ENCODE results near the gene GRIP1. TPM values are rescaled to one million over a fixed set of nuclear protein-coding genes. Genes with fewer than 3 reads are reported as not detected.

GRIP1 gene
- total RNA-seq, 3 donors from 2014 or later = 6.6 to 22.8 (median 12.8) TPM

- Histone ChIP-seq H3K36me3 (ENCODE audit: low read depth) (no peaks in the 10 kb centered on the region), H3K9me3 (no peaks in the 10 kb centered on the region), H3K4me1 (ENCODE audit: low read depth) (no peaks in the 10 kb centered on the region), H3K4me3 (no peak overlapping the region)
- ATAC-seq (no peak), DNase-seq (no peak)
- no peak for TF ChIP-seq CTCF (IDR thresholded peaks at IDR 0.05)
- intact Hi-C loops (cut with DNase I, micrococcal nuclease) = no loop called here
These were observed 25.1 kb downstream of the GRIP1 start for GRCh38 chr12:66653796-66654195.

- H3K36me3 ChIP-seq (ENCODE audit: low read depth) = no peaks in the 10 kb centered on the region
- H3K4me3 ChIP-seq = no peak overlapping the region
- intact Hi-C loops (cut with DNase I, micrococcal nuclease) = no loop called here
- H3K9me3 ChIP-seq = no peaks in the 10 kb centered on the region
- DNase-seq (no peak), ATAC-seq (no peak)
- no peak for TF ChIP-seq CTCF (IDR thresholded peaks at IDR 0.05)
- no peaks in the 10 kb centered on the region for H3K4me1 ChIP-seq (ENCODE audit: low read depth)
These were observed 30.7 kb downstream of the GRIP1 start for GRCh38 chr12:66648033-66648735.

GRCh38 chr12:66647034-66647691 lies 31.7 kb downstream of the GRIP1 start:
- no peaks in the 10 kb centered on the region for H3K9me3 ChIP-seq
- no peaks in the 10 kb centered on the region for H3K36me3 ChIP-seq (ENCODE audit: low read depth)
- intact Hi-C loops (cut with DNase I, micrococcal nuclease) = no loop called here
- ATAC-seq (no peak), DNase-seq (no peak)
- no peak for TF ChIP-seq CTCF (IDR thresholded peaks at IDR 0.05)
- H3K4me3 ChIP-seq = no peak overlapping the region
- no peaks in the 10 kb centered on the region for H3K4me1 ChIP-seq (ENCODE audit: low read depth)

GRCh38 chr12:66644151-66644550 lies 34.7 kb downstream of the GRIP1 start:
- Histone ChIP-seq H3K4me3 (no peak overlapping the region), H3K4me1 (ENCODE audit: low read depth) (no peaks in the 10 kb centered on the region), H3K36me3 (ENCODE audit: low read depth) (no peaks in the 10 kb centered on the region), H3K9me3 (no peaks in the 10 kb centered on the region)
- intact Hi-C loops (cut with DNase I, micrococcal nuclease) = no loop called here
- no peak for DNase-seq
- no peak for TF ChIP-seq CTCF (IDR thresholded peaks at IDR 0.05)
- ATAC-seq = no peak

GRCh38 chr12:66640691-66641460 lies 38.0 kb downstream of the GRIP1 start:
- no peaks in the 10 kb centered on the region for H3K36me3 ChIP-seq (ENCODE audit: low read depth)
- no peak for DNase-seq
- no peaks in the 10 kb centered on the region for H3K9me3 ChIP-seq
- no peaks in the 10 kb centered on the region for H3K4me1 ChIP-seq (ENCODE audit: low read depth)
- TF ChIP-seq CTCF (IDR thresholded peaks at IDR 0.05) = no peak
- H3K4me3 ChIP-seq = no peak overlapping the region
- intact Hi-C loops (cut with DNase I, micrococcal nuclease) = no loop called here
- no peak for ATAC-seq
